ENCODE data around the gene SUCO.

GRCh38 chr1:172494166-172494565, 38.8 kb upstream of the SUCO start:
- TF ChIP-seq CTCF (IDR thresholded peaks at IDR 0.05), result no peak
- no peak for TF ChIP-seq POLR2A (IDR thresholded peaks at IDR 0.05)
